ENCODE measurements around the gene EGLN3.

EGLN3 gene

DNA sequence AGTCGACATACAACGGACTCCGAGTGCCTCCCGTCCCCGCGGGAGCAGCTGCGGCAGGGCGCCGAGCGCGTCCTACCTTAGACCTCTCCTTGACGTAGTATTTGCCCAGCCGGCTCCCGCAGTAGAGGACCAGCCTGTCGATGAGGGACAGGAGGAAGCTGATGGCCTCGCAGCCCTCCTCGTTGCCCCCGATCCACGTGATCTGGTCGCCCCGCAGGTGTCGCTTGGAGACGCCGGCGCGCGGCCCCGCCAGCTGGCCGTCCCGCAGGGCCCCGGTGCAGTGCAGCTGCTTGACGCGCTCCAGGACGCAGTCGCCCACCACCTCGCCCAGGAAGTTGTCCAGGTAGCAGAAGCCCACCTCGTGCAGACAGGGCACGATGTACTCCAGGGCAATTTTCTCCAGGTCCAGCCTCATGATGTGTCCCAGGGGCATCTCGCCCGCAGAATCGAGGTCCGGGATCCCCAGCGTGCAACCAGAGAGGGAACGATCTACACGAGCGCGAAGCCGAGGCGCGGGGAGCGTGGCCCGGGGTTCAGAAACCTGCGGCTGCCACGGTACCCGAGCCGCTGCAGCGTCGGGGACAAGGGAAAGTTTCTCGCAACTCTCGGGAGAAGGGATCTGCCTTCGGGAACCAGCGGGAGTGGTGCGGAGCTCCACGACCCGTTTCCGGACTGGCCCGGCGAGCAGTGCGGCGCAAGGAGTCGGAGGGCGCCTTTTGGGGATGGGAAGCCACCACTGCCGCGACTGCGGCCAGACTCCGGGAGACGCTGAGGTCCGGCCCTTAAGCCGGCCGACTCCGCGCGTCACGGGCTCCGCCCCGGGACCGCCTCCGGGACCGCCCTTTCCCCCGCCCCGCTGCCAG, at the start of gene EGLN3:
Gene EGLN3 (minus strand): TSS at position 755 of the 863 bp plus-strand sequence. CDS start 322 bp downstream, at position 433.
- peaks cover 0 to 20% (median 17%) of the 10 kb centered on the region in 5 donors for H3K4me1 ChIP-seq (ENCODE audit: control insufficient read depth in 5 of 5, insufficient read depth in 5 of 5, low read length in 5 of 5)

DNA sequence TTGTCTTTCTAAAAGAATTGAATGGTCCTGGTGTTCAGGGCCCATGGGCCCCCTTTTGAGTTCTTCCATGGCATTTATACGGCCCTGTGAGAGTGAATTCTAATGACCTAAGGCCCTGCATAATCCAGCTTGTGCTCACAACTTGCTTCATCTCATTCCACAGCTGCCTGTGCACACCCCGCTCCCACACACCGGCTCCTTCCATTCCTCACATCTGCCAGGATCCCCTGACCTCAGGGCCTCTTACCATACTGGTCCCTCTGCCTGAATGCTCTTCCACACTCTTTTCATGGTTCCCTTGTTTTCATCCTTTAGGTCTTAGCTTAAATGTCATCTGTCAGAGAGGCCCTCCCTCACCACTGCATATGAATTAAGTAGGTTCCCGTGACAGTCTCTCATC, 49.5 kb upstream of the EGLN3 start:
- Histone ChIP-seq H3K36me3 (ENCODE audit: control insufficient read depth in 5 of 5, insufficient read depth in 5 of 5, low read length in 5 of 5) (no peaks in the 10 kb centered on the region), H3K27me3 (ENCODE audit: control insufficient read depth in 5 of 5, insufficient read depth in 4 of 5, low read length in 5 of 5) (no peaks in the 10 kb centered on the region), H3K9me3 (ENCODE audit: control insufficient read depth in 5 of 5, low read length in 5 of 5) (no peaks in the 10 kb centered on the region), H3K27ac (ENCODE audit: low read depth, low read length) (no peak overlapping the region), H3K4me3 (ENCODE audit: low read depth in 1 of 5, low read length in 5 of 5) (no peak overlapping the region), H3K4me1 (ENCODE audit: control insufficient read depth in 5 of 5, insufficient read depth in 5 of 5, low read length in 5 of 5) (no peaks in the 10 kb centered on the region), H3K9ac (ENCODE audit: low read length in 5 of 5) (no peak overlapping the region)

More for the DNA sequence above, at the start of gene EGLN3:
- peak within 1 kb of the TSS in 4 of 5 donors; percentile 9 to 68 (median 34) for H3K9ac ChIP-seq (ENCODE audit: low read length in 5 of 5)
- no peaks in the 10 kb centered on the region for H3K9me3 ChIP-seq (ENCODE audit: control insufficient read depth in 5 of 5, low read length in 5 of 5)
- no peak within 1 kb of the TSS for H3K27ac ChIP-seq (ENCODE audit: low read depth, low read length)
- H3K27me3 ChIP-seq (ENCODE audit: control insufficient read depth in 5 of 5, insufficient read depth in 4 of 5, low read length in 5 of 5): peaks cover 0 to 17% (median 15%) of the 10 kb centered on the region in 5 donors
- peak within 1 kb of the TSS; percentile 59 to 86 (median 76) for H3K4me3 ChIP-seq (ENCODE audit: low read depth in 1 of 5, low read length in 5 of 5)
- no peaks in the 10 kb centered on the region for H3K36me3 ChIP-seq (ENCODE audit: control insufficient read depth in 5 of 5, insufficient read depth in 5 of 5, low read length in 5 of 5)

DNA sequence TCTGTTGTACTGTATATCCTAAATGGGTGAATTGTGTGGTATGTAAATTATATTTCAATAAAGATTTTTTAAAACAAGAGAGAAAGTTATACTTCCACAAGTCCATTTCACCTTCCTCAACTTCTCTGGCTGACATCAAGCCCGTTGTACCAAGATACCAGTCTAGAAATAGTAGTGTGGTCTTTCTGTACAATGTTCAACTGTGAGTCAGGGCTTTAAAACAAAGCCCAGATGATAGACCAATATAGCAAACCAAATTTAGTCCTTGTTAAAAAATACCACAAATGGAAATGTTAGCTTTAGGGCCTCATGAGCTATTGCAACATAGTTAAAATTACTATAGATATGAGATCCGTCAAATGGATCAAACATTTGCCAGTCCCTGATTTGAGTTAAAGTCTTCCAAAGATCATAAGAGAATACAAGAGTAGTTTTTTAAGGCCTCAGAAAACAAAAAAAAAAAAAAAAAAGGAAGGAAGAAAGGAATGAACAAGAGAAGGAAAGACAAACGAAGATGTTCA, 49.0 kb upstream of the EGLN3 start:
- H3K4me3 ChIP-seq (ENCODE audit: low read depth in 1 of 5, low read length in 5 of 5): no peak overlapping the region
- no peaks in the 10 kb centered on the region for H3K9me3 ChIP-seq (ENCODE audit: control insufficient read depth in 5 of 5, low read length in 5 of 5)
- H3K4me1 ChIP-seq (ENCODE audit: control insufficient read depth in 5 of 5, insufficient read depth in 5 of 5, low read length in 5 of 5): no peaks in the 10 kb centered on the region

GRCh38 chr14:33997611-33998010, 46.7 kb upstream of the EGLN3 start:
- no peaks in the 10 kb centered on the region for H3K36me3 ChIP-seq (ENCODE audit: control insufficient read depth in 5 of 5, insufficient read depth in 5 of 5, low read length in 5 of 5)
- no peak overlapping the region for H3K4me3 ChIP-seq (ENCODE audit: low read depth in 1 of 5, low read length in 5 of 5)
- H3K9ac ChIP-seq (ENCODE audit: low read length in 5 of 5): no peak overlapping the region
- no peaks in the 10 kb centered on the region for H3K4me1 ChIP-seq (ENCODE audit: control insufficient read depth in 5 of 5, insufficient read depth in 5 of 5, low read length in 5 of 5)
- peaks cover 0 to 2% (median 0%) of the 10 kb centered on the region in 5 donors for H3K27me3 ChIP-seq (ENCODE audit: control insufficient read depth in 5 of 5, insufficient read depth in 4 of 5, low read length in 5 of 5)
- H3K9me3 ChIP-seq (ENCODE audit: control insufficient read depth in 5 of 5, low read length in 5 of 5): no peaks in the 10 kb centered on the region
- H3K27ac ChIP-seq (ENCODE audit: low read depth, low read length): no peak overlapping the region

More for the DNA sequence above, 49.0 kb upstream of the EGLN3 start:
- Histone ChIP-seq H3K9ac (ENCODE audit: low read length in 5 of 5) (no peak overlapping the region), H3K27ac (ENCODE audit: low read depth, low read length) (no peak overlapping the region), H3K36me3 (ENCODE audit: control insufficient read depth in 5 of 5, insufficient read depth in 5 of 5, low read length in 5 of 5) (no peaks in the 10 kb centered on the region), H3K27me3 (ENCODE audit: control insufficient read depth in 5 of 5, insufficient read depth in 4 of 5, low read length in 5 of 5) (no peaks in the 10 kb centered on the region)

DNA sequence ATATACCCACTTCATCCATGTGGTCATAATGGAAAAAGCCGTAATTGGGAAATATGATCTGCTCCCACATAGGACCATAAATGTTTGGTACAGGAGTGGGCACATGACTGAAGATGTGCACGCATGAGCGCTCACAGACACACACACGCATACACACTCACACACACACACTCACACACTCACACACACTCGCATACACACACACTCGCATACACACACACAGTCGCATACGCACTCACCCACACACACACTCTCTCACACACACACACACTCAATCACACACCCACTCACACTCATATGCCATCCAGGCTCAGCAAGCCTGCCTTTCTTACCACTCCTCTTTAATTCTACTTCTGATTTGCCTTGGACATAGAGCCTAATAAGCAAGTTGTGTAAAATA, 45.6 kb upstream of the EGLN3 start:
- no peaks in the 10 kb centered on the region for H3K4me1 ChIP-seq (ENCODE audit: control insufficient read depth in 5 of 5, insufficient read depth in 5 of 5, low read length in 5 of 5)
- H3K36me3 ChIP-seq (ENCODE audit: control insufficient read depth in 5 of 5, insufficient read depth in 5 of 5, low read length in 5 of 5): no peaks in the 10 kb centered on the region
- no peak overlapping the region for H3K9ac ChIP-seq (ENCODE audit: low read length in 5 of 5)
- H3K27me3 ChIP-seq (ENCODE audit: control insufficient read depth in 5 of 5, insufficient read depth in 4 of 5, low read length in 5 of 5): peaks cover 0 to 2% (median 0%) of the 10 kb centered on the region in 5 donors
- H3K9me3 ChIP-seq (ENCODE audit: control insufficient read depth in 5 of 5, low read length in 5 of 5): no peaks in the 10 kb centered on the region
- H3K27ac ChIP-seq (ENCODE audit: low read depth, low read length): no peak overlapping the region
- H3K4me3 ChIP-seq (ENCODE audit: low read depth in 1 of 5, low read length in 5 of 5): no peak overlapping the region

- Histone ChIP-seq H3K4me1 (ENCODE audit: control insufficient read depth in 5 of 5, insufficient read depth in 5 of 5, low read length in 5 of 5) (peaks cover 0 to 8% (median 0%) of the 10 kb centered on the region in 5 donors), H3K27me3 (ENCODE audit: control insufficient read depth in 5 of 5, insufficient read depth in 4 of 5, low read length in 5 of 5) (peaks cover 0 to 2% (median 0%) of the 10 kb centered on the region in 5 donors), H3K4me3 (ENCODE audit: low read depth in 1 of 5, low read length in 5 of 5) (no peak overlapping the region)
These were observed 42.4 kb upstream of the EGLN3 start for GRCh38 chr14:33993246-33993645.

DNA sequence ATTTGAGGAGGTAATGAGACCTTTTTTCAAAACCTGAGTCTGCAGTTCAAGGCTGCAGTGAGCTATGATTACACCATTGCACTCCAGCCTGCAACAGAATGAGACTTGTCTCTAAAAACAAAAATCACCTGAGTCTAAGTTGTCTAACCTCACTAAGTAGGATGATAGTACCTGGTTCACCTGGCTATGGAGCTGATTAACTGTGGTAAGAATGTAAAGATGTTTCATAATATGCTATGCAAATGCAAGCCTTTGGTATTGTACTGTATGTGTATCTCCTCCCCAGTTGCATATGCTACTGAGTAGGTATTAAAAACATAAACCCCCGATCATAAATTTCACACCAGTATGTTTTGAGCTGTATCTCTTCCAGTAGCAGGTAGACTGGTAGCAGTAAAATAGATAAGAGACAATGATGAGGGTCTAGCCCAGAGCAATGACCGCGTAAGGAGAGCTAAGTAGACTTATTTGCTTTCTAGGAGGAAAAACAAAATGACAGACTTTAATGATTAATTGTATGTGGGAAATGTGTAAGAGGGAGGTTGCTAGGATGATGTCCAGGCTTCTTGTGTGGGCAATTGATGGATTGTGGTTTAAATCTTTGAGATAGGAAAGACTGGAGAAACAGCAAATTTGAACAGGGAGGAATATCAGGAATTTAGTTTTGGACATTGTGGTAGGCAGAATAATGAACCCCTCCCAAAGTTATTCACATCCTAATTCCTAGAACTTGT, 41.6 kb upstream of the EGLN3 start:
- no peak overlapping the region for H3K4me3 ChIP-seq (ENCODE audit: low read depth in 1 of 5, low read length in 5 of 5)
- no peaks in the 10 kb centered on the region for H3K36me3 ChIP-seq (ENCODE audit: control insufficient read depth in 5 of 5, insufficient read depth in 5 of 5, low read length in 5 of 5)
- H3K9me3 ChIP-seq (ENCODE audit: control insufficient read depth in 5 of 5, low read length in 5 of 5): no peaks in the 10 kb centered on the region
- H3K9ac ChIP-seq (ENCODE audit: low read length in 5 of 5): no peak overlapping the region
- H3K27ac ChIP-seq (ENCODE audit: low read depth, low read length): no peak overlapping the region
- H3K27me3 ChIP-seq (ENCODE audit: control insufficient read depth in 5 of 5, insufficient read depth in 4 of 5, low read length in 5 of 5): peaks cover 0 to 2% (median 0%) of the 10 kb centered on the region in 5 donors
- peaks cover 0 to 8% (median 0%) of the 10 kb centered on the region in 5 donors for H3K4me1 ChIP-seq (ENCODE audit: control insufficient read depth in 5 of 5, insufficient read depth in 5 of 5, low read length in 5 of 5)

More at GRCh38 chr14:33993246-33993645, 42.4 kb upstream of the EGLN3 start:
- no peaks in the 10 kb centered on the region for H3K9me3 ChIP-seq (ENCODE audit: control insufficient read depth in 5 of 5, low read length in 5 of 5)
- no peaks in the 10 kb centered on the region for H3K36me3 ChIP-seq (ENCODE audit: control insufficient read depth in 5 of 5, insufficient read depth in 5 of 5, low read length in 5 of 5)
- no peak overlapping the region for H3K27ac ChIP-seq (ENCODE audit: low read depth, low read length)
- H3K9ac ChIP-seq (ENCODE audit: low read length in 5 of 5): no peak overlapping the region

DNA sequence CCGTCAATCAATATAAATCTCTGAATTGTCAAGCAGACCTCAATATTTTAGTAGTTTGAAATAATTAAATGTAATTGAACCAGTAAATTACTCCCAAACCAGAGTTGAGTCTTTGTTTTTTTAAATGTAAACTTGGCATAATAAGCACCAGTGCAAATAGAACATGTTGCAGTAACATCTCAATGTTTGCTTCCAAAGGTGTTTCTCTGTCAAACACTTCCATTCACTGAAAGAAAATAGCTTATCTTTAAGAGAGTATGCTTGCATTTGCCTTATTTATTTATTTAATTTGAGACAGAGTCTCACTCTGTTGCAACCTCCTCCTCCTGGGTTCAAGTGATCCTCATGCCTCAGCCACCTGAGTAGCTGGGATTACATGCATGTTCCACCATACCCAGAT, 39.9 kb upstream of the EGLN3 start:
- peaks cover 0 to 8% (median 0%) of the 10 kb centered on the region in 5 donors for H3K4me1 ChIP-seq (ENCODE audit: control insufficient read depth in 5 of 5, insufficient read depth in 5 of 5, low read length in 5 of 5)
- H3K9ac ChIP-seq (ENCODE audit: low read length in 5 of 5): no peak overlapping the region
- no peak overlapping the region for H3K27ac ChIP-seq (ENCODE audit: low read depth, low read length)
- no peaks in the 10 kb centered on the region for H3K36me3 ChIP-seq (ENCODE audit: control insufficient read depth in 5 of 5, insufficient read depth in 5 of 5, low read length in 5 of 5)
- no peak overlapping the region for H3K4me3 ChIP-seq (ENCODE audit: low read depth in 1 of 5, low read length in 5 of 5)
- H3K9me3 ChIP-seq (ENCODE audit: control insufficient read depth in 5 of 5, low read length in 5 of 5): no peaks in the 10 kb centered on the region
- H3K27me3 ChIP-seq (ENCODE audit: control insufficient read depth in 5 of 5, insufficient read depth in 4 of 5, low read length in 5 of 5): peaks cover 0 to 2% (median 0%) of the 10 kb centered on the region in 5 donors

DNA sequence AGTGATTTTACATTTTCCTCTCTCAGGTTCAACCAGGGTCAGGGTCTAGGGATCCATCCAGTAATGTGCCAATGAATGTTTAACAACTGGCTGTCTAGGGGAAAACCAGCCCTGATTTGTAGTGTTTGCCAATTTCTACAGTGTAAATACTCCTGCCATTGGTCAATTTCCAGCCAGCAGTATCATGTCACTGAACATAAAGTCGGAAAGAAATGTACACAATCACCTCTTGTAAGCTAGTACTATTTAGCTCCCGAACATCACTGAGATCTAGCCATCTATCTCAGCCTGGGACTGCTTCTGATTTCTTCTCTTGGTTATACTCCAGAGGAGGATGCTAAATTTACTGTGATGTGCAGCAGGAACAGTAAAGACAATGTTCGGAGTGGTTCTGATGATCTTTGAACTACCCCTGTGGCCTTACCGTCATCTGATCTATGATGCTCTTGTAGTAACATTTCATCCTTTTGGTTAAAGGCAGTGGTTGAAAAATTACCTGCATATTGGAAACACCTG, 36.7 kb upstream of the EGLN3 start:
- H3K27me3 ChIP-seq (ENCODE audit: control insufficient read depth in 5 of 5, insufficient read depth in 4 of 5, low read length in 5 of 5): no peaks in the 10 kb centered on the region
- peaks cover 0 to 4% (median 0%) of the 10 kb centered on the region in 5 donors for H3K9me3 ChIP-seq (ENCODE audit: control insufficient read depth in 5 of 5, low read length in 5 of 5)
- H3K9ac ChIP-seq (ENCODE audit: low read length in 5 of 5): no peak overlapping the region
- no peak overlapping the region for H3K27ac ChIP-seq (ENCODE audit: low read depth, low read length)
- no peak overlapping the region for H3K4me3 ChIP-seq (ENCODE audit: low read depth in 1 of 5, low read length in 5 of 5)
- H3K36me3 ChIP-seq (ENCODE audit: control insufficient read depth in 5 of 5, insufficient read depth in 5 of 5, low read length in 5 of 5): no peaks in the 10 kb centered on the region
- peaks cover 0 to 8% (median 0%) of the 10 kb centered on the region in 5 donors for H3K4me1 ChIP-seq (ENCODE audit: control insufficient read depth in 5 of 5, insufficient read depth in 5 of 5, low read length in 5 of 5)
